Right cardiac atrium (tissue), 5 donors: ENCODE data around the gene LTN1. TPM values are rescaled to one million over a fixed set of nuclear protein-coding genes. Genes with fewer than 3 reads are reported as not detected.

Experiments used
- ATAC-seq, 2 donors: fragments of 200-7000 bp; cut with Tn5 transposase; one replicate each; pipeline versions ENCODE4 v1.8.0 to v1.9.1; 2020; ENCODE audit warnings: moderate library complexity in 2 of 2, mild to moderate bottlenecking in 1 of 2
- DNase-seq, 3 donors: peaks; one replicate each; pipeline ENCODE4 v3.0.0-alpha.2; 2020
- H3K27ac ChIP-seq: one replicate; pipeline ENCODE4 v1.5.1; 2013; ENCODE audit warnings: mild to moderate bottlenecking, low read length, control low read depth, moderate library complexity
- H3K27me3 ChIP-seq: one replicate; pipeline ENCODE4 v1.6.1; 2013; ENCODE audit not compliant: control insufficient read depth, insufficient read depth
- H3K4me1 ChIP-seq: one replicate; pipeline ENCODE4 v1.6.1; 2013; ENCODE audit warnings: low read length; ENCODE audit not compliant: control insufficient read depth, insufficient read depth
- H3K4me3 ChIP-seq: one replicate; pipeline ENCODE4 v1.5.1; 2013; ENCODE audit warnings: low read length, control low read depth
- H3K9me3 ChIP-seq: one replicate; pipeline ENCODE4 v1.6.1; 2013; ENCODE audit warnings: low read length; ENCODE audit not compliant: control insufficient read depth
- WGBS: extraction: QIAGEN DNeasy Blood & Tissue Kit; methylation state at CpG from one replicate; pipeline ENCODE4 v1.1.7; 2013; 5-methylcytosine and 5-hydroxymethylcytosine counted together
- intact Hi-C, 4 donors: fragments of 100-400 bp; cut with DNase I; formaldehyde crosslinking; loops; one replicate each; pipeline versions ENCODE4 v1.11.0 to v1.14.0; 2022 to 2023
- polyA plus RNA-seq: library from polyadenylated mRNA; stranded (reverse); fragments of 200-250 nt; gene quantifications from one replicate; pipeline ENCODE4 v1.2.3, GENCODE V29; 2013
- total RNA-seq, 4 donors: library from RNA; stranded (reverse); fragmentation: NEBNext Ultra II Directional; extraction: Animal tissue kit (Norgen Biotek cat#: 25700); gene quantifications; one replicate each; pipeline ENCODE4 v1.2.1, GENCODE V29; 2021
- donor health status: healthy with polysubstance abuse.
- donor health status: DM: no; HTN: yes; CAD: no.
- donor health status: DM: no; HTN: no; CAD: no.
- donor health status: DM: no; HTN: yes; CAD: no; lungs with severe emphysema.
- donor health status: DM: yes; HTN: yes; CAD: no.

LTN1 gene
- total and polyA plus RNA-seq, 5 donors, result 4.8 to 20.0 (median 18.2) TPM

DNA sequence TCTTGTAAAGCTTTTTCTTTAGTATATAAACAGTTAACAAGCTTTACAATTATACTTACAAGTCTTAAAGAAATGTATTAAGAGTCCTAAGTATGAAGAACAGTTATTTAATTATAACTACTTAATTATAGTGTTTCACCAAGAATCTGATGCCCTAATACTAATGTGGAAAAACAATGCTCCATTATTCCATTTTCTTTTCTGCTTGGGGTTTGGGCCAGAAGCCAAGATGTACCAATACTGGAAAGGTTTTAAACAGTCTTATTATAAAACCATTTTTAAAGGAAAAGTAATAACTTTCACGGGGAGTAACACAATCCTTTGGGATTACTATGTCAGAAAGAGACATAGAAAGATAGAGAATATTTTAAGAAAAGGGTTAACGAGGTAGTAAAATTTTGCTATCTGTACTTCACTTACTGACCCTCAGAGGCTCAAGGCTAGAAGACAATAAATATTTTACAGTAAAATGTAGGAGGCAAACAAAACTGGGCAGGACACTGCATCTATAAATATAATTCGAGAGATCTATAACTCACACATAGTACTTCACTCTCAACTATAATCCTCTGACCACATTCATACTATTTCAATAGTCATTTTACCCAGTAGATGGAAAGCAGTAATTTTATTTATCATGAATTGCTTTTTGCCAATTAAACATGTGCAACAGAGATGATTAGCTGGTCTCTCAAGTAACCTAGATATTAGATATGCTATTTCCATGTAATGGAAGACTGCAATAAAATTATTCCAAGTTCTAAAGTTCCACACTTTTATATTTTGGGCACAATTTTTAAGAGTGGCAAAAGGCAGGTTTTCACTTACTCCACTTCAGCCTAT is 63.9 kb downstream of the LTN1 start:
- 63% methylated on average over 3 of the region's 3 CpGs for WGBS
- DNase-seq (no peak), ATAC-seq (no peak)
- intact Hi-C loops, result no loop called here
- Histone ChIP-seq H3K27ac (no peak overlapping the region), H3K27me3 (no peaks in the 10 kb centered on the region), H3K4me1 (no peaks in the 10 kb centered on the region), H3K4me3 (no peak overlapping the region), H3K9me3 (no peaks in the 10 kb centered on the region)

DNA sequence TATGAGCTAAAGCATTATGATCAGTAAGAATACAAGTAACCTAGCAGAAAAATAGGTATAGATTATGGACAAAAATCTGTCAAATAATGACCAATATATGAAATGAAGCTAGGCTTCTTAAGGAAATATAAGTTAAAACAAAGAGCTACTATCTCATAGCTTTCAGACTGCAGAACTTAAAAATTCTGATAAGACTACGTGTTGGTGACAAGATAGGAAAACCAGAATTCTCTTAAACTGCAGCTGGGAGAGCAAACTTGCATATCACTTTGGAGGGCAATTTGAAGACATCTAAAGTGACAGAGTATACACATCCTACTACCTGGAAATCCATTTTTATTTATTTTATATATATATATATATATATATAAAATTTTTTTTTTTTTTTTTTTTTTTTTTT is 65.5 kb downstream of the LTN1 start:
- no peak for ATAC-seq

DNA sequence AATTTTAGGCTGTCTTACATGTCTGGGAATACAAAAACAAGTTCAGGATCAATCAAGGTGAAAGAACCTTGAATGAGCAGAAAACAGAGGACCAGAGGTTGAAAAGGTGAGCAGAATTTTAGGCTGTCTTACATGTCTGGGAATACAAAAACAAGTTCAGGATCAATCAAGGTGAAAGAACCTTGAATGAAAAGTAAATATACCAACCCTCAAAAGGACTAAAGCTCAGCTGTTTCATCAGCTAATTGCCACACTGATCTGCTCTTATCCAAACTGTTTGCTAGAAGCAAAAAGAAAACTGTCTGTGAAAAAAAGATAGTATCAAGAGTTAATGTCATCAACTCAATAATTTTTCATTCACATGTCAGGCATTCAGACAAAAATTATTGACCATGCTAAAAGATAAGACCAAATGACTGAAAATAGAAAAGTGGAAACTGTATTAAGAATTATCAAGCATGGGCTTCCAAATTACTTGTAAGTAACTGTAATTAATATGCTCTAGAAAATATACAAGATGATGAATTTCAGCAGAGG is 69.2 kb downstream of the LTN1 start:
- ATAC-seq (no peak), DNase-seq (no peak)
- H3K27me3 ChIP-seq, result no peaks in the 10 kb centered on the region
- no peaks in the 10 kb centered on the region for H3K4me1 ChIP-seq
- H3K27ac ChIP-seq, result no peak overlapping the region
- H3K9me3 ChIP-seq, result no peaks in the 10 kb centered on the region
- no peak overlapping the region for H3K4me3 ChIP-seq
- intact Hi-C loops, result no loop called here

More for the DNA sequence above, 65.5 kb downstream of the LTN1 start:
- H3K4me3 ChIP-seq, result no peak overlapping the region
- H3K9me3 ChIP-seq, result no peaks in the 10 kb centered on the region
- WGBS, result 82% methylated on average over 1 of the region's 1 CpG
- no peaks in the 10 kb centered on the region for H3K27me3 ChIP-seq
- no peaks in the 10 kb centered on the region for H3K4me1 ChIP-seq
- no peak overlapping the region for H3K27ac ChIP-seq
- intact Hi-C loops, result no loop called here
- no peak for DNase-seq

DNA sequence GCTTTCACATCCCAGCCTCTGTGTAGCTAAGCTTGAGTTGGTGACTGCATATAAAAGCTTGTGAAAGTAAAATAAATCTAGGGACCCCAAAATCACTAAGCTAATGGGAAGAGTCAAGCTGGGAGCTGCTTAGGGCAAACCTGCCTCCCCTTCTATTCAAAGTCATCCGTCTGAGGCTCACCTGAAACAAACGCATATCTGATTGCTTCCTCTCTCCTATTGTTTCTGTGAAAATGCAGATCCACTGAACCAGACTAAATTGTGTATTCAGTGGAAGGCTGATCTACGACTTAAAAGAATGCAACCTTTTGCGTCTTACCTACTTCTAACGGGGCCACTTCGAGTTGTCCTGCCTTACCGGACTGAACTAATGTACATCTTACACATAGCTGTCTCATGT is 70.3 kb downstream of the LTN1 start:
- ATAC-seq, result no peak

DNA sequence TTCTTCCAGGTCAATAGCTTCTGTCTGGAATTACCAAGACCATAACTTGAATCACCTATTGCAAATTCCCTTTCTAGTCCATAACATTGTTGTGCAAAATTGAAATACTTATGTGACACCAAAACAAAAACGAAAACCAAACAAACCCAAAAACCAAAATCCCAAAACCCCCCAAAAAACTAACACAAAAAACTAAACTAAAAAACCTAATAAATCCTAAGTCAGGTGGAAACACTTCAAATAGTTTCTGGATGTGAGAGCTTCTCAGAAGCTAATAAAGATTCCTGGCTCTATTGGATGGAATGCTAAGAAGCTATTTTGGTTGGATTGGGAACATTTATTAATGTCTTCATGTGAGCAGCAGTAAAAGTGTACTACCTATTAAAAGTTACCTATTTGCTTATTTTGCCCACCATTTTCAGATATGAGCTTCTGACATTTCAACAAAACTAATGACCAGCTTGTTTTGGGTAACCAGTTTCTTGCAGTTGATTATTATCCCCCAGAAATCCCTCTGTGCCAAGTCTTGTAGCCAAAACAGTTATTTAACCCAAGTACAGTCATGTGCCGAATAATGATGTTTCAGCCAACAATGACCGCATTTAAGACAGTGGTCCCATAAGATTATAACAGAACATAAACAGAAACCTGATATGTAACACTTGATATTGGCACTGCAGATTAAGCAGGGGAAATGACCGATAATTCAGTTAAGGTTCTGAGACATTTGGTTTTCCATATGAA is 76.4 kb downstream of the LTN1 start:
- 74% methylated on average over 4 of the region's 4 CpGs for WGBS
- no peak overlapping the region for H3K27ac ChIP-seq
- intact Hi-C loops, result no loop called here
- DNase-seq (no peak), ATAC-seq (no peak)
- no peak overlapping the region for H3K4me3 ChIP-seq
- H3K9me3 ChIP-seq, result no peaks in the 10 kb centered on the region
- H3K4me1 ChIP-seq, result no peaks in the 10 kb centered on the region
- no peaks in the 10 kb centered on the region for H3K27me3 ChIP-seq

More for the DNA sequence above, 70.3 kb downstream of the LTN1 start:
- H3K4me3 ChIP-seq, result no peak overlapping the region
- no peaks in the 10 kb centered on the region for H3K27me3 ChIP-seq
- no peak for DNase-seq
- H3K4me1 ChIP-seq, result no peaks in the 10 kb centered on the region
- 88% methylated on average over 7 of the region's 7 CpGs for WGBS
- intact Hi-C loops, result no loop called here
- no peaks in the 10 kb centered on the region for H3K9me3 ChIP-seq
- H3K27ac ChIP-seq, result no peak overlapping the region

DNA sequence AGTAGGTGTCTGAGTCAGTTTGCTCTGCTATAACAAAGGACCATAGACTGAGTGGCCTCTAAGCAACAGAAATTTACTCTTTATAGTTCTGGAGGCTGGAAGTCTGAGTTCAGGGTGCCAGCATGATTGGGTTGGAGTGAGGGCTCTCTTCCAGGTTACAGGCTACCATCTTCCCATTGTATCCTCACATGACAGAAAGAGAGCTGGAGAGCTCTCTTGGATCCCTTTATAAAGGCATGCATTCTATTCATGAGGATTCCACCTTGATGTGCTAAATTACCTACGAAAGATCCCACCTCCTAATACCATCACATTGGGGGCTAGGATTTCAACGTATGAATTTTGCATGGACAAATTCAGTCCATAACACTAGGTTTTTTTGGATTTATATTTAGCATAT is 79.6 kb downstream of the LTN1 start:
- Histone ChIP-seq H3K4me1 (no peaks in the 10 kb centered on the region), H3K27me3 (no peaks in the 10 kb centered on the region), H3K27ac (no peak overlapping the region), H3K4me3 (no peak overlapping the region), H3K9me3 (no peaks in the 10 kb centered on the region)
- intact Hi-C loops, result no loop called here
- 85% methylated on average over 2 of the region's 2 CpGs for WGBS
- ATAC-seq (no peak), DNase-seq (no peak)

DNA sequence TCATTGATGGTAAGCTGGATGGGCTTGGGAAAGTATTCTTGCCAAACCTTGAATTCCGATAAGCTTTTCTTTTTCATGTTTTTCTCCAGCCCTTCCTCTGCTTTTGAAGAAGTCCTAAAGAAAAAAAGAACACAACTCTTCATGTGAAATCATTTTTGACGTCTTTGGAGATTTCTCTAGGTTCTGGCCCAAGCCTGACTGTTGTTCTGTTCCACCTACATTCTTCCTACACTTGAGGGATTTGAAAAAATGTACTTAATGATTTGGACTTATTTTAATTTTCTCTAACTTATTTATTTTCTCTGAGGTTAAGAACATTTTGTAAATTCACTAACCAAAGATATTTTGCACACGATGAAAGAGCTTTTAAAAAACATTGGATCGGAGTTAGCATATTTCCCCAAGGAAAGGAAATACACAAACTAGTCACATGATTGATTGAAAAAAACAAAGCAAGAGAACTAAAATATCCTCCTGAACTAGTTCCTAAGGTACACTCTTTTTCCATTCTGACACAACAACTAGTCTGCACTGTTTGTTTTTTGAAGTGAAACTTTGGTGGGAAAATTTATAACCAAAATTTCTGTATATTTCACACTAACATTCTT is 82.3 kb downstream of the LTN1 start:
- ATAC-seq (no peak), DNase-seq (no peak)
- no peaks in the 10 kb centered on the region for H3K4me1 ChIP-seq
- 44% methylated on average over 4 of the region's 4 CpGs for WGBS
- no peak overlapping the region for H3K27ac ChIP-seq
- H3K27me3 ChIP-seq, result no peaks in the 10 kb centered on the region
- H3K4me3 ChIP-seq, result no peak overlapping the region
- no peaks in the 10 kb centered on the region for H3K9me3 ChIP-seq
- intact Hi-C loops, result no loop called here

- Histone ChIP-seq H3K27me3 (no peaks in the 10 kb centered on the region), H3K9me3 (no peaks in the 10 kb centered on the region), H3K27ac (no peak overlapping the region), H3K4me1 (no peaks in the 10 kb centered on the region), H3K4me3 (no peak overlapping the region)
- 96% methylated on average over 8 of the region's 8 CpGs for WGBS
- DNase-seq (no peak), ATAC-seq (no peak)
- intact Hi-C loops, result no loop called here
These were observed 84.3 kb downstream of the LTN1 start for GRCh38 chr21:28908351-28908750.

DNA sequence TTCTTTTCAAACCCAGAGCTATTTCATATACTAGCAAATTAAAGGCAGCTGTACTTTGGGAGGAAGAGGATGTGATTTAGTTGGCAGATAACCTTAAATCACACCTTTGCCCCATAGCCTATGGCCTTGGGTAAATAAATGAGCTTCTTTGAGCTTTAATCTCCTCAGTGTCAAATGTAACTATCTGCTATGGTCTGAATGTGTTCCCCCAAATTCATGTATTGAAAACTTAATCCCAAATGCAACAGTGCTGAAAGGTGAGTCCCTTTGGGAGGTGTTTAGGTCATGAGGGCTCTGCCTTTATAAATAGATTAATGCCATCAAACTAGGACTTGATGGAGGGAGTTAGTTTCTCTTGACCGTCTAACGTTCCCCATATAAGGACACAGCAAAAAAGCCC is 85.8 kb downstream of the LTN1 start:
- WGBS, result 91% methylated on average over 2 of the region's 2 CpGs
- H3K9me3 ChIP-seq, result no peaks in the 10 kb centered on the region
- intact Hi-C loops, result no loop called here
- H3K27ac ChIP-seq, result no peak overlapping the region
- DNase-seq (no peak), ATAC-seq (no peak)
- no peaks in the 10 kb centered on the region for H3K27me3 ChIP-seq
- no peaks in the 10 kb centered on the region for H3K4me1 ChIP-seq
- H3K4me3 ChIP-seq, result no peak overlapping the region

- no peak for DNase-seq
- Histone ChIP-seq H3K27ac (no peak overlapping the region), H3K27me3 (no peaks in the 10 kb centered on the region), H3K4me1 (no peaks in the 10 kb centered on the region), H3K9me3 (no peaks in the 10 kb centered on the region), H3K4me3 (no peak overlapping the region)
- intact Hi-C loops, result no loop called here
- no peak for ATAC-seq
- 87% methylated on average over 1 of the region's 1 CpG for WGBS
These were observed 86.4 kb downstream of the LTN1 start for GRCh38 chr21:28906236-28906635.

DNA sequence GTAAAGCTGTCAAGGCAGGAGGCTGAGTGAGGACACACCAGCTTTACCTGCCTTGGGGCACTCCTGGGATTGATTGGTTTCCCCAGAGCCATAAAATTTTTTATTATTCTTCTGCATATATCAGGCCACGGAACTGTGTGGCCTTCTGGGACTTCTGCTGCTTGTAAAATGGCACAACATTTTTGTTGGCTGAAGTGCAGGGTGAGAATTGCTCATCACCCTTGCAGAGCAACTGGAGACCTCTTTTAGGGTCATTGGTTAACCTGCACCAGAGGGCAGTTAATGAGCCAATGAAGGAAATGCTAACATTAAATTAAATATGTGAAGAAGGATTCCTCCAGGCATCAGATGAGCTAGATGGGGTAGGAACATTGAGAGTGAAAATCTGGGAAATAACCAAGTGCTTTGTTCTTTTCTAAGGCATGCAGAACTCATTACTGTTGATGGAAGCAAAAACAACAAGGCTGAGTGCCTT is 87.7 kb downstream of the LTN1 start:
- ATAC-seq (no peak), DNase-seq (no peak)
- intact Hi-C loops, result no loop called here
- no peak overlapping the region for H3K27ac ChIP-seq
- no peaks in the 10 kb centered on the region for H3K9me3 ChIP-seq
- H3K27me3 ChIP-seq, result no peaks in the 10 kb centered on the region
- 49% methylated on average over 1 of the region's 1 CpG for WGBS
- H3K4me1 ChIP-seq, result no peaks in the 10 kb centered on the region
- H3K4me3 ChIP-seq, result no peak overlapping the region
